ENCODE data around the gene MINDY1. TPM values are rescaled to one million over a fixed set of nuclear protein-coding genes. Genes with fewer than 3 reads are reported as not detected.
A peak's percentile ranks its signal among the peaks of the same experiment; 100 is the strongest.

MINDY1 gene
- total and polyA plus RNA-seq, 9 of the 15 experiments (the other 6 are each of a cell fraction or from before 2014, with no cell fraction given) = 0.49 to 11.0 (median 6.0) TPM

DNA sequence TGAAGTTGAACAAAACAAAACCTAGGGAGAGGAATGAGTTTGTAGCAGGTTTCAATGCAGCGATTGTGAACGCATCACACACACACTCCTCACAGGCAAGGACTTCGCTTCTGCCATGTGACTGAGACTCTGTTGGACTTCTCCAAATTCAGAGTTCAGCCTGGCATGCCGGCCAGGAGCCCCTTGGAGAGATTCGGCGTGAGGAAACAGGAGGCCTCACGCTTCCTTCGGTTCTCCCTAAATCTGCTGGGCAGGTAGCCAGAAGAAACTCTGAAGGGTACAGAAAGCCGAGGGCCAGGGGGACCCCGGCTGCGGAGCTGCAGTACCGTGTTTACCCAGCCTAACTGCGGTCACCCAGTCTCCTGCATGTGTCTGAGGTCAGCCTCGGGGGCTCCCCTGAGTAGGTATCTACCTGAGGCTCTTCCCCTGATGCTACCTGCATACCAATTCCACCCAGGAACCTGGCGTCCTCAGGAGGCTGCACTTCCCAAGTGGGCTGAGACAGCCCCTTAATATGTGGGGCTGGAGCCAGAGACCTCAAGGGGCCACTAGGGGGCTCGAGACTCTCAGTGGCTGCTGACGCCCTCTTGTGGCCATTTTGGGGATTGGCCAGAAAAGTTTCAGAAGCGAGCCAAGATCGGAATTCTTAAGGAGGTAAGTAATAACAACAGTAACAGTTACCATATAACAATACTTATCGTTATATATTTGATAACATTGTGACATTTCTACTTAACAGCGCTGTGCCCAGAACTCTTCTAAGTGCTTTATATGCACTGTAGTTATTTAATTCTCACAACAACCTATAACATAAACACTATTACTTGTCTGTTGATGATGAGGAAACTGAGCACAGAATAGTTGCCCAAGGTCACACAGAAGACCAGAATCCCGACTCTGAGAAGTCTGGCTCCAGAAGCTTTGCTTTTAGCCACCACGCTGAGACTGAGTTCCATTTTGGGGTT lies 27.3 kb downstream of the MINDY1 start (continued):
- 0 out of 2 replicates have a peak, but pooled peaks have one; percentile 35 for TF ChIP-seq MTA1 (IDR thresholded peaks at IDR 0.05; ENCODE audit: borderline replicate concordance)
- no peak for TF ChIP-seq HNRNPH1 (optimal IDR thresholded peaks at IDR 0.05; ENCODE audit: low read depth, low read length)
- TF ChIP-seq ZSCAN32 (CRISPR knock-in tag; IDR thresholded peaks at IDR 0.05) = no peak
- TF ChIP-seq ZNF197 (CRISPR knock-in tag; IDR thresholded peaks at IDR 0.05; ENCODE audit: low read depth) = 0 out of 2 replicates have a peak, but pooled peaks have one; percentile 12
- TF ChIP-seq RBM34 (IDR thresholded peaks at IDR 0.05; ENCODE audit: borderline replicate concordance, insufficient read depth, low read length) = no peak
- TF ChIP-seq ZNF57 (CRISPR knock-in tag; IDR thresholded peaks at IDR 0.05) = no peak
- TF ChIP-seq SIX5 (IDR thresholded peaks at IDR 0.05; ENCODE audit: borderline replicate concordance in 1 of 2, insufficient read depth in 1 of 2, low read depth in 1 of 2, low read length in 2 of 2) = no peak
- TF ChIP-seq, protein P1, sequence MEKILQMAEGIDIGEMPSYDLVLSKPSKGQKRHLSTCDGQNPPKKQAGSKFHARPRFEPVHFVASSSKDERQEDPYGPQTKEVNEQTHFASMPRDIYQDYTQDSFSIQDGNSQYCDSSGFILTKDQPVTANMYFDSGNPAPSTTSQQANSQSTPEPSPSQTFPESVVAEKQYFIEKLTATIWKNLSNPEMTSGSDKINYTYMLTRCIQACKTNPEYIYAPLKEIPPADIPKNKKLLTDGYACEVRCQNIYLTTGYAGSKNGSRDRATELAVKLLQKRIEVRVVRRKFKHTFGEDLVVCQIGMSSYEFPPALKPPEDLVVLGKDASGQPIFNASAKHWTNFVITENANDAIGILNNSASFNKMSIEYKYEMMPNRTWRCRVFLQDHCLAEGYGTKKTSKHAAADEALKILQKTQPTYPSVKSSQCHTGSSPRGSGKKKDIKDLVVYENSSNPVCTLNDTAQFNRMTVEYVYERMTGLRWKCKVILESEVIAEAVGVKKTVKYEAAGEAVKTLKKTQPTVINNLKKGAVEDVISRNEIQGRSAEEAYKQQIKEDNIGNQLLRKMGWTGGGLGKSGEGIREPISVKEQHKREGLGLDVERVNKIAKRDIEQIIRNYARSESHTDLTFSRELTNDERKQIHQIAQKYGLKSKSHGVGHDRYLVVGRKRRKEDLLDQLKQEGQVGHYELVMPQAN (IDR thresholded peaks at IDR 0.05; ENCODE audit: borderline replicate concordance) = no peak
- no peak for TF ChIP-seq OTX1 (CRISPR knock-in tag; IDR thresholded peaks at IDR 0.05)
- no peak for TF ChIP-seq ZNF707 (CRISPR knock-in tag; conservative IDR thresholded peaks at IDR 0.05)
- no peak for TF ChIP-seq MCM3 (IDR thresholded peaks at IDR 0.05)
- TF ChIP-seq POLR2AphosphoS2 (IDR thresholded peaks at IDR 0.05; ENCODE audit: low read length) = no peak
- no peak for TF ChIP-seq DDX20 (tag; IDR thresholded peaks at IDR 0.05; ENCODE audit: low read depth)
- TF ChIP-seq, protein P2, sequence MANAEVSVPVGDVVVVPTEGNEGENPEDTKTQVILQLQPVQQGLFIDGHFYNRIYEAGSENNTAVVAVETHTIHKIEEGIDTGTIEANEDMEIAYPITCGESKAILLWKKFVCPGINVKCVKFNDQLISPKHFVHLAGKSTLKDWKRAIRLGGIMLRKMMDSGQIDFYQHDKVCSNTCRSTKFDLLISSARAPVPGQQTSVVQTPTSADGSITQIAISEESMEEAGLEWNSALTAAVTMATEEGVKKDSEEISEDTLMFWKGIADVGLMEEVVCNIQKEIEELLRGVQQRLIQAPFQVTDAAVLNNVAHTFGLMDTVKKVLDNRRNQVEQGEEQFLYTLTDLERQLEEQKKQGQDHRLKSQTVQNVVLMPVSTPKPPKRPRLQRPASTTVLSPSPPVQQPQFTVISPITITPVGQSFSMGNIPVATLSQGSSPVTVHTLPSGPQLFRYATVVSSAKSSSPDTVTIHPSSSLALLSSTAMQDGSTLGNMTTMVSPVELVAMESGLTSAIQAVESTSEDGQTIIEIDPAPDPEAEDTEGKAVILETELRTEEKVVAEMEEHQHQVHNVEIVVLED (CRISPR knock-in tag; IDR thresholded peaks at IDR 0.05) = no peak
- no peak for TF ChIP-seq EZH2 (IDR thresholded peaks at IDR 0.05; ENCODE audit: borderline replicate concordance, low read depth, low read length)
- TF ChIP-seq, protein P3, sequence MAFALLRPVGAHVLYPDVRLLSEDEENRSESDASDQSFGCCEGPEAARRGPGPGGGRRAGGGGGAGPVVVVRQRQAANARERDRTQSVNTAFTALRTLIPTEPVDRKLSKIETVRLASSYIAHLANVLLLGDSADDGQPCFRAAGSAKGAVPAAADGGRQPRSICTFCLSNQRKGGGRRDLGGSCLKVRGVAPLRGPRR (CRISPR knock-in tag; IDR thresholded peaks at IDR 0.05) = peak; percentile 36; the same call in 1 of the 2 replicates
- no peak for TF ChIP-seq SMARCE1 (IDR thresholded peaks at IDR 0.05)
- no peak for TF ChIP-seq MEF2D (tag; conservative IDR thresholded peaks at IDR 0.05; ENCODE audit: low read depth)
- no peak for TF ChIP-seq ESRRB (CRISPR knock-in tag; IDR thresholded peaks at IDR 0.05; ENCODE audit: borderline replicate concordance)
- TF ChIP-seq, protein P4, sequence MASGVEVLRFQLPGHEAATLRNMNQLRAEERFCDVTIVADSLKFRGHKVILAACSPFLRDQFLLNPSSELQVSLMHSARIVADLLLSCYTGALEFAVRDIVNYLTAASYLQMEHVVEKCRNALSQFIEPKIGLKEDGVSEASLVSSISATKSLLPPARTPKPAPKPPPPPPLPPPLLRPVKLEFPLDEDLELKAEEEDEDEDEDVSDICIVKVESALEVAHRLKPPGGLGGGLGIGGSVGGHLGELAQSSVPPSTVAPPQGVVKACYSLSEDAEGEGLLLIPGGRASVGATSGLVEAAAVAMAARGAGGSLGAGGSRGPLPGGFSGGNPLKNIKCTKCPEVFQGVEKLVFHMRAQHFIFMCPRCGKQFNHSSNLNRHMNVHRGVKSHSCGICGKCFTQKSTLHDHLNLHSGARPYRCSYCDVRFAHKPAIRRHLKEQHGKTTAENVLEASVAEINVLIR (CRISPR knock-in tag; IDR thresholded peaks at IDR 0.05) = no peak
- no peak for TF ChIP-seq XRCC3 (IDR thresholded peaks at IDR 0.05)
- no peak for TF ChIP-seq FOXA1 (IDR thresholded peaks at IDR 0.05; ENCODE audit: borderline replicate concordance)
- no peak for TF ChIP-seq GTF2E2 (tag; IDR thresholded peaks at IDR 0.05)
- TF ChIP-seq E2F3 (CRISPR knock-in tag; IDR thresholded peaks at IDR 0.05) = no peak

Measured in K562 (cell line).